H9 (cell line): Measurements from ENCODE around the gene IRAG1. TPM values are rescaled to one million over a fixed set of nuclear protein-coding genes. Genes with fewer than 3 reads are reported as not detected.

Experiments used
- DNase-seq: peaks from one replicate; pipeline ENCODE4 v3.0.0-alpha.2; 2017
- H2AFZ ChIP-seq: one replicate; pipeline ENCODE4 v1.6.1; 2013; ENCODE audit warnings: mild to moderate bottlenecking, low read length, control low read depth, moderate library complexity
- H2AK5ac ChIP-seq: 2 replicates; pipeline ENCODE4 v1.6.1; 2013; ENCODE audit warnings: low read length, control low read depth, mixed read lengths; ENCODE audit not compliant: insufficient read length
- H2BK120ac ChIP-seq: one replicate; pipeline ENCODE4 v1.6.1; 2013; ENCODE audit warnings: low read depth, mild to moderate bottlenecking, low read length, control low read depth, inconsistent platforms; ENCODE audit not compliant: poor library complexity, severe bottlenecking
- H2BK12ac ChIP-seq: 2 replicates; pipeline ENCODE4 v1.6.1; 2013; ENCODE audit warnings: low read length, control low read depth, mixed read lengths, low read depth; ENCODE audit not compliant: insufficient read length
- H2BK15ac ChIP-seq: 2 replicates; pipeline ENCODE4 v1.6.1; 2013; ENCODE audit warnings: low read depth, low read length, control low read depth
- H2BK20ac ChIP-seq: one replicate; pipeline ENCODE4 v1.6.1; 2013; ENCODE audit warnings: low read depth, mild to moderate bottlenecking, low read length, control low read depth, inconsistent platforms; ENCODE audit not compliant: poor library complexity, severe bottlenecking
- H2BK5ac ChIP-seq: 2 replicates; pipeline ENCODE4 v1.6.1; 2013; ENCODE audit warnings: low read length, control low read depth, mixed read lengths; ENCODE audit not compliant: insufficient read length
- H3K14ac ChIP-seq: 2 replicates; pipeline ENCODE4 v1.6.1; 2013; ENCODE audit warnings: low read length, control low read depth; ENCODE audit not compliant: insufficient read depth
- H3K18ac ChIP-seq: 2 replicates; pipeline ENCODE4 v1.6.1; 2013; ENCODE audit warnings: low read depth, mild to moderate bottlenecking, mixed read lengths, low read length, control low read depth; ENCODE audit not compliant: insufficient read length
- H3K23ac ChIP-seq: 2 replicates; pipeline ENCODE4 v1.6.1; 2013; ENCODE audit warnings: low read length, control low read depth, mixed read lengths, low read depth; ENCODE audit not compliant: insufficient read length
- H3K23me2 ChIP-seq: 2 replicates; pipeline ENCODE4 v1.6.1; 2013; ENCODE audit warnings: low read depth, mild to moderate bottlenecking, mixed read lengths, low read length, control low read depth; ENCODE audit not compliant: insufficient read length, poor library complexity, severe bottlenecking
- H3K27ac ChIP-seq: 2 replicates; pipeline ENCODE4 v1.5.1; 2013; ENCODE audit warnings: low read length, control low read depth, mixed read lengths, low read depth; ENCODE audit not compliant: insufficient read length
- H3K27me3 ChIP-seq: 2 replicates; pipeline ENCODE4 v1.6.1; 2013; ENCODE audit warnings: low read length, control low read depth, inconsistent platforms; ENCODE audit not compliant: insufficient read depth
- H3K4ac ChIP-seq: 2 replicates; pipeline ENCODE4 v1.6.1; 2013; ENCODE audit warnings: low read depth, mild to moderate bottlenecking, control low read depth, inconsistent platforms, low read length, moderate library complexity
- H3K4me1 ChIP-seq: 2 replicates; pipeline ENCODE4 v1.6.1; 2013; ENCODE audit warnings: low read length, control low read depth, inconsistent platforms; ENCODE audit not compliant: insufficient read depth
- H3K4me2 ChIP-seq: 2 replicates; pipeline ENCODE4 v1.6.1; 2013; ENCODE audit warnings: low read length, control low read depth, mixed read lengths; ENCODE audit not compliant: insufficient read length, insufficient read depth
- H3K56ac ChIP-seq: 2 replicates; pipeline ENCODE4 v1.6.1; 2013; ENCODE audit warnings: low read depth, mild to moderate bottlenecking, mixed read lengths, low read length, control low read depth; ENCODE audit not compliant: insufficient read length
- H3K79me1 ChIP-seq: 2 replicates; pipeline ENCODE4 v1.6.1; 2013; ENCODE audit warnings: low read depth, mild to moderate bottlenecking, moderate library complexity, low read length, control low read depth, inconsistent platforms; ENCODE audit not compliant: insufficient read depth, poor library complexity, severe bottlenecking
- H3K79me2 ChIP-seq: 2 replicates; pipeline ENCODE4 v1.6.1; 2013; ENCODE audit warnings: low read length, control low read depth, inconsistent platforms; ENCODE audit not compliant: insufficient read depth
- H3K9ac ChIP-seq: 2 replicates; pipeline ENCODE4 v1.6.1; 2013; ENCODE audit warnings: low read length, control low read depth, mixed read lengths; ENCODE audit not compliant: insufficient read length; ENCODE audit errors: extremely low read depth
- H3K9me3 ChIP-seq: one replicate; pipeline ENCODE4 v1.6.1; 2013; ENCODE audit warnings: low read depth, low read length, inconsistent platforms; ENCODE audit not compliant: control insufficient read depth
- H3T11ph ChIP-seq: one replicate; pipeline ENCODE4 v1.6.1; 2013; ENCODE audit warnings: mild to moderate bottlenecking, low read length, control low read depth, inconsistent platforms
- H4K20me1 ChIP-seq: one replicate; pipeline ENCODE4 v1.6.1; 2013; ENCODE audit not compliant: control insufficient read depth, insufficient read length, insufficient read depth
- H4K5ac ChIP-seq: 2 replicates; pipeline ENCODE4 v1.6.1; 2013; ENCODE audit warnings: low read depth, mild to moderate bottlenecking, mixed read lengths, low read length, control low read depth; ENCODE audit not compliant: insufficient read length
- H4K8ac ChIP-seq: replicated peaks from 2 replicates; pipeline ENCODE4 v1.6.1; 2013; ENCODE audit warnings: low read length, control low read depth, mixed read lengths, low read depth; ENCODE audit not compliant: insufficient read length
- H4K91ac ChIP-seq: 2 replicates; pipeline ENCODE4 v1.6.1; 2013; ENCODE audit warnings: low read depth, mild to moderate bottlenecking, moderate library complexity, mixed read lengths, low read length, control low read depth; ENCODE audit not compliant: insufficient read length
- H3K27ac Mint-ChIP-seq, 3 experiments: 2 replicates in 2 of 3; 3 replicates in 1 of 3; pipeline ENCODE4 v1.8.0; 2020 to 2021; ENCODE audit warnings: mixed read lengths in 3 of 3, mild to moderate bottlenecking in 1 of 3, moderate library complexity in 1 of 3
- H3K27me3 Mint-ChIP-seq: 2 replicates; pipeline ENCODE4 v1.8.0; 2021; ENCODE audit warnings: low read depth, mild to moderate bottlenecking, moderate library complexity, mixed read lengths
- H3K36me3 Mint-ChIP-seq, 3 experiments: 2 replicates in 2 of 3; 3 replicates in 1 of 3; pipeline ENCODE4 v1.8.0; 2020 to 2021; ENCODE audit warnings: low read depth in 3 of 3, mixed read lengths in 3 of 3; ENCODE audit not compliant: insufficient read depth in 1 of 3
- H3K4me1 Mint-ChIP-seq, 2 experiments: 2 replicates each; pipeline ENCODE4 v1.8.0; 2020; ENCODE audit warnings: mixed read lengths in 2 of 2
- H3K4me3 Mint-ChIP-seq, 2 experiments: 2 replicates in 1 of 2; 3 replicates in 1 of 2; pipeline ENCODE4 v1.8.0; 2020 to 2021; ENCODE audit warnings: mild to moderate bottlenecking in 2 of 2, mixed read lengths in 2 of 2, moderate library complexity in 1 of 2
- H3K9me3 Mint-ChIP-seq, 2 experiments: 2 replicates in 1 of 2; 3 replicates in 1 of 2; pipeline ENCODE4 v1.8.0; 2020; ENCODE audit warnings: mild to moderate bottlenecking in 2 of 2, mixed read lengths in 2 of 2, moderate library complexity in 1 of 2
- CTCF ChIP-seq: fragments of 200-600 bp; sonication (generic); conservative IDR thresholded peaks from 3 replicates; pipeline ENCODE4 v1.8.0; 2021; ENCODE audit warnings: antibody characterized with exemption, mild to moderate bottlenecking
- WGBS: extraction: QIAGEN DNeasy Blood & Tissue Kit; methylation state at CpG from one replicate; pipeline ENCODE4 v1.1.7; 2013; ENCODE audit warnings: missing lambda C conversion rate, low lambda C conversion rate, mixed read lengths; ENCODE audit not compliant: insufficient read length; ENCODE audit errors: extremely low coverage; 5-methylcytosine and 5-hydroxymethylcytosine counted together
- total RNA-seq: library from RNA; stranded (reverse); gene quantifications from 2 replicates; pipeline ENCODE4 v1.2.1, GENCODE V29; 2021

Gene IRAG1
- total RNA-seq, 1 experiment from 2014 or later = 2.4 TPM

- no peaks in the 10 kb centered on the region; a peak in 1 of 7 replicates for H3K36me3 Mint-ChIP-seq
- no peak overlapping the region for H3K14ac ChIP-seq
- no peaks in the 10 kb centered on the region for H3K4me1 ChIP-seq
- no peaks in the 10 kb centered on the region; the same call in none of the 2 replicates for H3K27me3 Mint-ChIP-seq
- no peaks in the 10 kb centered on the region for H3K79me1 ChIP-seq
- peak overlapping the region in 1 of 3 experiments; percentile 46; a peak in 2 of 7 replicates for H3K27ac Mint-ChIP-seq
- no peaks in the 10 kb centered on the region for H4K20me1 ChIP-seq
- H3K4me3 Mint-ChIP-seq = no peak overlapping the region
- no CpG with 5 or more reads among the region's 1 CpG for WGBS
- no peak overlapping the region for H3K4me2 ChIP-seq
- H3K4me1 Mint-ChIP-seq = peaks cover 17 to 21% of the 10 kb centered on the region in 2 experiments
- TF ChIP-seq CTCF = no peak
- no peaks in the 10 kb centered on the region for H3K79me2 ChIP-seq
- H3K18ac ChIP-seq = no peak overlapping the region
- no peak overlapping the region for H3K4ac ChIP-seq
- H3K9me3 ChIP-seq = no peaks in the 10 kb centered on the region
- H2BK20ac ChIP-seq = no peak overlapping the region
- H4K91ac ChIP-seq = no peak overlapping the region
- no peak overlapping the region for H4K8ac ChIP-seq
- no peaks in the 10 kb centered on the region for H3K23me2 ChIP-seq
- H2BK5ac ChIP-seq = no peak overlapping the region
- H3T11ph ChIP-seq = no peak overlapping the region
- H4K5ac ChIP-seq = no peak overlapping the region
- H2AK5ac ChIP-seq = no peak overlapping the region
- no peaks in the 10 kb centered on the region for H3K27me3 ChIP-seq
- no peak overlapping the region for H2BK12ac ChIP-seq
- H3K23ac ChIP-seq = no peak overlapping the region
- DNase-seq = no peak
- H2BK120ac ChIP-seq = no peak overlapping the region
- no peak overlapping the region for H3K27ac ChIP-seq
- H3K9ac ChIP-seq = no peak overlapping the region
- no peak overlapping the region for H2AFZ ChIP-seq
- no peak overlapping the region for H2BK15ac ChIP-seq
- no peak overlapping the region for H3K56ac ChIP-seq
- no peaks in the 10 kb centered on the region for H3K9me3 Mint-ChIP-seq
Observed at GRCh38 chr11:10650166-10650565, 43.4 kb downstream of the IRAG1 start.
